GM23338 (cell line): ENCODE data around the gene RNF214. TPM values are rescaled to one million over a fixed set of nuclear protein-coding genes. Genes with fewer than 3 reads are reported as not detected.

Experiments
- ATAC-seq: fragments of 200-7000 bp; cut with Tn5 transposase; 3 replicates; pipeline ENCODE4 v1.9.1; 2020
- DNase-seq: peaks from one replicate; pipeline ENCODE4 v3.0.0-alpha.2; 2015; ENCODE audit warnings: low spot score
- H2AFZ ChIP-seq: fragments of 200-600 bp; sonication (generic); 2 replicates; pipeline ENCODE4 v1.8.0; 2016; ENCODE audit warnings: antibody characterized with exemption, mild to moderate bottlenecking, moderate library complexity
- H3F3A ChIP-seq: fragments of 200-600 bp; sonication (generic); replicated peaks from 2 replicates; pipeline ENCODE4 v1.8.0; 2017; ENCODE audit warnings: antibody characterized with exemption, mixed run types, low read depth
- H3K27ac ChIP-seq: fragments of 200-600 bp; sonication (generic); 2 replicates; pipeline ENCODE4 v1.6.1; 2016; ENCODE audit warnings: low read depth
- H3K27me3 ChIP-seq: fragments of 200-600 bp; sonication (generic); 2 replicates; pipeline ENCODE4 v1.8.0; 2016; ENCODE audit warnings: mild to moderate bottlenecking, mixed run types, moderate library complexity; ENCODE audit not compliant: insufficient read depth
- H3K36me3 ChIP-seq: fragments of 200-600 bp; sonication (generic); 2 replicates; pipeline ENCODE4 v1.8.0; 2016; ENCODE audit warnings: mild to moderate bottlenecking; ENCODE audit not compliant: insufficient read depth
- H3K4me1 ChIP-seq: fragments of 200-600 bp; sonication (generic); 2 replicates; pipeline ENCODE4 v1.8.0; 2016; ENCODE audit warnings: mild to moderate bottlenecking, moderate library complexity; ENCODE audit not compliant: insufficient read depth
- H3K4me2 ChIP-seq: fragments of 200-600 bp; sonication (generic); 2 replicates; pipeline ENCODE4 v1.7.1; 2017; ENCODE audit warnings: mixed run types
- H3K4me3 ChIP-seq: fragments of 200-600 bp; sonication (generic); 2 replicates; pipeline ENCODE4 v1.6.1; 2016; ENCODE audit warnings: mixed run types
- H3K79me2 ChIP-seq: fragments of 200-600 bp; sonication (generic); replicated peaks from 2 replicates; pipeline ENCODE4 v1.8.0; 2017; ENCODE audit warnings: mild to moderate bottlenecking; ENCODE audit not compliant: insufficient read depth
- H3K9me2 ChIP-seq: fragments of 200-600 bp; sonication (generic); 2 replicates; pipeline ENCODE4 v1.8.0; 2017; ENCODE audit not compliant: insufficient read depth
- H4K20me1 ChIP-seq: fragments of 200-600 bp; sonication (generic); replicated peaks from 2 replicates; pipeline ENCODE4 v1.8.0; 2017; ENCODE audit warnings: mild to moderate bottlenecking; ENCODE audit not compliant: insufficient read depth
- H3K27ac Mint-ChIP-seq: 2 replicates; pipeline ENCODE4 v1.8.0; 2020; ENCODE audit warnings: inconsistent platforms, mild to moderate bottlenecking, moderate library complexity, mixed read lengths
- H3K27me3 Mint-ChIP-seq: 3 replicates; pipeline ENCODE4 v1.8.0; 2022; ENCODE audit warnings: low read depth, mild to moderate bottlenecking, moderate library complexity, mixed read lengths, inconsistent platforms; ENCODE audit not compliant: insufficient read depth, poor library complexity
- H3K36me3 Mint-ChIP-seq: 3 replicates; pipeline ENCODE4 v1.8.0; 2021; ENCODE audit warnings: low read depth, mild to moderate bottlenecking, inconsistent platforms, moderate library complexity, mixed read lengths
- H3K4me1 Mint-ChIP-seq: 3 replicates; pipeline ENCODE4 v1.8.0; 2020; ENCODE audit warnings: mild to moderate bottlenecking, inconsistent platforms, mixed read lengths
- H3K4me3 Mint-ChIP-seq: 3 replicates; pipeline ENCODE4 v1.8.0; 2021; ENCODE audit warnings: moderate library complexity, mild to moderate bottlenecking, inconsistent platforms, mixed read lengths
- H3K9me3 Mint-ChIP-seq: 3 replicates; pipeline ENCODE4 v1.8.0; 2020; ENCODE audit warnings: moderate library complexity, mild to moderate bottlenecking, inconsistent platforms, mixed read lengths
- CREB1 ChIP-seq: fragments of 250-450 bp; sonication (Bioruptor Pico); IDR thresholded peaks from 2 replicates; pipeline ENCODE4 v1.5.0; 2020; ENCODE audit warnings: low read depth, mild to moderate bottlenecking, moderate library complexity
- CTCF ChIP-seq, 2 experiments: fragments of 200-600 bp in 1 of 2; sonication (generic) in 1 of 2; conservative IDR thresholded peaks; 2 replicates each; pipeline versions ENCODE4 v1.5.1 to v1.6.1; 2016 to 2017; ENCODE audit warnings: antibody characterized with exemption in 2 of 2, low read depth in 2 of 2, mild to moderate bottlenecking in 2 of 2, moderate library complexity in 1 of 2
- ETS1 ChIP-seq: IDR thresholded peaks from 2 replicates; pipeline ENCODE4 v1.6.1; 2016; ENCODE audit warnings: antibody characterized with exemption
- EZH2 ChIP-seq: fragments of 200-600 bp; sonication (generic); IDR thresholded peaks from one replicate; pipeline ENCODE4 v1.8.0; 2017; ENCODE audit warnings: antibody characterized with exemption, mild to moderate bottlenecking, low read depth; ENCODE audit not compliant: unreplicated experiment
- EZH2phosphoT487 ChIP-seq: fragments of 200-600 bp; sonication (generic); IDR thresholded peaks from one replicate; pipeline ENCODE4 v1.8.1; 2018; ENCODE audit warnings: antibody characterized with exemption; ENCODE audit not compliant: unreplicated experiment
- JUNB ChIP-seq: IDR thresholded peaks from one replicate; pipeline ENCODE4 v1.6.1; 2016; ENCODE audit warnings: antibody characterized with exemption; ENCODE audit not compliant: unreplicated experiment
- NANOG ChIP-seq: IDR thresholded peaks from 2 replicates; pipeline ENCODE4 v1.6.1; 2016; ENCODE audit warnings: antibody characterized with exemption, borderline replicate concordance
- POLR2AphosphoS5 ChIP-seq: IDR thresholded peaks from 2 replicates; pipeline ENCODE4 v1.6.1; 2016; ENCODE audit warnings: antibody characterized with exemption, low read depth
- REST ChIP-seq: IDR thresholded peaks from one replicate; pipeline ENCODE4 v1.6.1; 2018; ENCODE audit warnings: antibody characterized with exemption; ENCODE audit not compliant: unreplicated experiment
- STAT1 ChIP-seq: IDR thresholded peaks from one replicate; pipeline ENCODE4 v1.6.1; 2016; ENCODE audit warnings: antibody characterized with exemption; ENCODE audit not compliant: unreplicated experiment
- ZNF114 ChIP-seq: fragments of 250-450 bp; sonication (Bioruptor Pico); IDR thresholded peaks from 2 replicates; pipeline ENCODE4 v1.5.0; 2020; ENCODE audit warnings: mild to moderate bottlenecking, moderate library complexity
- ZNF331 ChIP-seq: fragments of 250-450 bp; sonication (Bioruptor Pico); IDR thresholded peaks from 2 replicates; pipeline ENCODE4 v1.5.0; 2020; ENCODE audit warnings: low read depth, mild to moderate bottlenecking, moderate library complexity
- ZNF462 ChIP-seq: fragments of 250-450 bp; sonication (Bioruptor Pico); IDR thresholded peaks from 2 replicates; pipeline ENCODE4 v1.5.0; 2020; ENCODE audit warnings: mild to moderate bottlenecking, moderate library complexity
- polyA plus RNA-seq: library from polyadenylated mRNA; unstranded; fragments of >200 nt; fragmentation: Nextera tagmentation; extraction: Ambion mirVana; gene quantifications from 2 replicates; pipeline ENCODE4 v1.2.1, GENCODE V29; 2016
- total RNA-seq: library from RNA; depleted of rRNA; stranded (reverse); fragments of >200 nt; shearing (Covaris generic); gene quantifications from 2 replicates; pipeline ENCODE4 v1.2.3, GENCODE V29; 2014

RNF214 gene
- total and polyA plus RNA-seq, 2 experiments from 2014 or later, result 19.4 to 28.4 TPM

GRCh38 chr11:117281869-117282268, 49.4 kb downstream of the RNF214 start:
- Mint-ChIP-seq H3K4me1 (no peaks in the 10 kb centered on the region), H3K4me3 (no peak overlapping the region), H3K36me3 (peaks cover 40% of the 10 kb centered on the region), H3K9me3 (no peaks in the 10 kb centered on the region), H3K27ac (no peak overlapping the region), H3K27me3 (no peaks in the 10 kb centered on the region)
- H3K4me1 ChIP-seq, result no peaks in the 10 kb centered on the region
- no peak overlapping the region for H2AFZ ChIP-seq
- peaks cover 14% of the 10 kb centered on the region; the same call in 1 of the 2 replicates for H3K36me3 ChIP-seq
- no peak overlapping the region for H3K4me2 ChIP-seq
- no peak overlapping the region for H3K27ac ChIP-seq
- no peaks in the 10 kb centered on the region for H3K79me2 ChIP-seq
- TF ChIP-seq ZNF331, result no peak
- no peak for TF ChIP-seq EZH2phosphoT487
- TF ChIP-seq NANOG, result no peak
- no peak for TF ChIP-seq ZNF114 (CRISPR knock-in tag)
- no peak for TF ChIP-seq REST
- no peak for TF ChIP-seq ETS1
- TF ChIP-seq CREB1 (CRISPR knock-in tag), result no peak
- TF ChIP-seq CTCF (conservative IDR thresholded peaks at IDR 0.05; ENCODE audit: low read depth in 2 of 2), result no peak
- no peak for TF ChIP-seq ZNF462
- TF ChIP-seq STAT1, result no peak
- no peak for TF ChIP-seq POLR2AphosphoS5
- TF ChIP-seq JUNB, result no peak
- no peak for TF ChIP-seq EZH2
- DNase-seq (no peak), ATAC-seq (no peak)
- no peaks in the 10 kb centered on the region for H3K27me3 ChIP-seq
- no peaks in the 10 kb centered on the region for H3F3A ChIP-seq
- 0 out of 2 replicates have a peak, but pooled peaks cover 3% of the 10 kb centered on the region for H4K20me1 ChIP-seq
- no peak overlapping the region for H3K4me3 ChIP-seq
- H3K9me2 ChIP-seq, result no peaks in the 10 kb centered on the region
